WI38 (cell line): Measurements from ENCODE around the gene CRIP3.

Source experiments
- H3K4me3 ChIP-seq: 2 replicates; pipeline ENCODE4 v1.5.1; 2011; ENCODE audit warnings: low read depth, mild to moderate bottlenecking, control low read depth, low read length
- CTCF ChIP-seq: IDR thresholded peaks from 2 replicates; pipeline ENCODE4 v1.5.1; 2012; ENCODE audit warnings: low read depth, mild to moderate bottlenecking, control low read depth, low read length

CRIP3 gene

GRCh38 chr6:43336382-43336781 lies 27.8 kb upstream of the CRIP3 start:
- no peak for TF ChIP-seq CTCF
- H3K4me3 ChIP-seq: no peak overlapping the region

- no peak overlapping the region for H3K4me3 ChIP-seq
Measured at GRCh38 chr6:43335469-43335868, 26.8 kb upstream of the CRIP3 start.

GRCh38 chr6:43334466-43335095 lies 26.0 kb upstream of the CRIP3 start:
- TF ChIP-seq CTCF: 0 out of 2 replicates have a peak, but pooled peaks have one; percentile 20

More at GRCh38 chr6:43335469-43335868, 26.8 kb upstream of the CRIP3 start:
- TF ChIP-seq CTCF: no peak

GRCh38 chr6:43331891-43332290 lies 23.3 kb upstream of the CRIP3 start:
- TF ChIP-seq CTCF: no peak

More at GRCh38 chr6:43334466-43335095, 26.0 kb upstream of the CRIP3 start:
- no peak overlapping the region for H3K4me3 ChIP-seq

GRCh38 chr6:43331470-43331869 lies 22.8 kb upstream of the CRIP3 start:
- TF ChIP-seq CTCF: no peak
- no peak overlapping the region for H3K4me3 ChIP-seq

More at GRCh38 chr6:43331891-43332290, 23.3 kb upstream of the CRIP3 start:
- H3K4me3 ChIP-seq: no peak overlapping the region

- no peak overlapping the region for H3K4me3 ChIP-seq
- no peak for TF ChIP-seq CTCF
Measured at GRCh38 chr6:43328528-43328927, 19.9 kb upstream of the CRIP3 start.

- H3K4me3 ChIP-seq: no peak overlapping the region
- TF ChIP-seq CTCF: no peak
Measured at GRCh38 chr6:43325876-43326275, 17.2 kb upstream of the CRIP3 start.
